Measurements from ENCODE around the gene KDR. TPM values are rescaled to one million over a fixed set of nuclear protein-coding genes. Genes with fewer than 3 reads are reported as not detected.

The KDR gene
- total and polyA plus RNA-seq, 4 experiments from 2014 or later: not detected

- Mint-ChIP-seq H3K4me3 (no peak overlapping the region), H3K36me3 (no peaks in the 10 kb centered on the region), H3K27ac (no peak overlapping the region), H3K9me3 (peaks cover 0 to 1% (median 0%) of the 10 kb centered on the region in 8 donors), H3K4me1 (no peaks in the 10 kb centered on the region), H3K27me3 (peaks cover 0 to 5% of the 10 kb centered on the region in 2 donors)
- ChIA-PET CTCF (ENCODE audit: partially characterized antibody) (no interaction called here), POLR2A (ENCODE audit: partially characterized antibody) (no interaction called here)
- intact Hi-C loops (cut with micrococcal nuclease): no loop called here
- Histone ChIP-seq H3K27me3 (ENCODE audit: insufficient read depth, low read length) (no peaks in the 10 kb centered on the region), H3K4me3 (ENCODE audit: low read length in 2 of 2) (no peak overlapping the region), H3K27ac (ENCODE audit: low read depth, low read length) (no peak overlapping the region), H3K4me1 (ENCODE audit: insufficient read depth, low read length) (no peaks in the 10 kb centered on the region), H3K36me3 (ENCODE audit: insufficient read depth, low read length) (no peaks in the 10 kb centered on the region), H3K9me3 (ENCODE audit: control insufficient read depth in 1 of 2, low read length in 2 of 2) (no peaks in the 10 kb centered on the region)
- DNase-seq: no peak
These were observed 95.4 kb downstream of the KDR start for GRCh38 chr4:55029821-55030503.

- intact Hi-C loops (cut with micrococcal nuclease): no loop called here
- Histone ChIP-seq H3K4me3 (ENCODE audit: low read length in 2 of 2) (no peak overlapping the region), H3K27ac (ENCODE audit: low read depth, low read length) (no peak overlapping the region), H3K27me3 (ENCODE audit: insufficient read depth, low read length) (no peaks in the 10 kb centered on the region), H3K4me1 (ENCODE audit: insufficient read depth, low read length) (no peaks in the 10 kb centered on the region), H3K9me3 (ENCODE audit: control insufficient read depth in 1 of 2, low read length in 2 of 2) (no peaks in the 10 kb centered on the region), H3K36me3 (ENCODE audit: insufficient read depth, low read length) (no peaks in the 10 kb centered on the region)
- Mint-ChIP-seq H3K9me3 (peaks cover 0 to 1% (median 0%) of the 10 kb centered on the region in 8 donors), H3K4me1 (no peaks in the 10 kb centered on the region), H3K27ac (no peak overlapping the region), H3K4me3 (no peak overlapping the region), H3K27me3 (peaks cover 0 to 5% of the 10 kb centered on the region in 2 donors), H3K36me3 (no peaks in the 10 kb centered on the region)
- ChIA-PET POLR2A (ENCODE audit: partially characterized antibody) (no interaction called here), CTCF (ENCODE audit: partially characterized antibody) (no interaction called here)
- DNase-seq: no peak
These were observed 96.1 kb downstream of the KDR start for GRCh38 chr4:55029321-55029720.

Other genes starting within 250 kb of the KDR start
- gene SRD5A3, start 220.6 kb upstream of the KDR start, total RNA-seq: 1 to 10 TPM; 2.9 to 3.5 TPM
- 10 to 100 TPM in 1 of 2 donors, 1 to 10 TPM in 1; 9.9 to 26.2 TPM for gene SRD5A3, start 220.6 kb upstream of the KDR start, polyA plus RNA-seq

Data from CD4-positive, alpha-beta memory T cell (primary cell).